ENCODE measurements around the gene GOLGA6L6. TPM values are rescaled to one million over a fixed set of nuclear protein-coding genes. Genes with fewer than 3 reads are reported as not detected.
"Not testable (repeated sequence)": the region's sequence is repeated elsewhere in the genome, so short reads cannot be mapped to it uniquely, and the experiment has no call there.

GOLGA6L6 gene
- total RNA-seq, 1 donor from 2014 or later = not detected

- H3K27me3 Mint-ChIP-seq (ENCODE audit: unreplicated experiment); DNase-seq (ENCODE audit: extremely low spot score, unreplicated experiment); H3K4me1 Mint-ChIP-seq (ENCODE audit: unreplicated experiment); H3K36me3 Mint-ChIP-seq (ENCODE audit: unreplicated experiment); H3K27ac Mint-ChIP-seq (ENCODE audit: unreplicated experiment); H3K9me3 Mint-ChIP-seq (ENCODE audit: unreplicated experiment); H3K4me3 Mint-ChIP-seq (ENCODE audit: unreplicated experiment): not testable (repeated sequence)
Observed at GRCh38 chr15:20501512-20502222, 39.9 kb downstream of the GOLGA6L6 start.

GRCh38 chr15:20497781-20498180 lies 43.8 kb downstream of the GOLGA6L6 start:
- H3K27ac Mint-ChIP-seq (ENCODE audit: unreplicated experiment); H3K36me3 Mint-ChIP-seq (ENCODE audit: unreplicated experiment); H3K9me3 Mint-ChIP-seq (ENCODE audit: unreplicated experiment); H3K27me3 Mint-ChIP-seq (ENCODE audit: unreplicated experiment); H3K4me3 Mint-ChIP-seq (ENCODE audit: unreplicated experiment); H3K4me1 Mint-ChIP-seq (ENCODE audit: unreplicated experiment): not testable (repeated sequence)
- DNase-seq (ENCODE audit: extremely low spot score, unreplicated experiment) = peak; percentile 46

GRCh38 chr15:20493035-20493434 lies 48.6 kb downstream of the GOLGA6L6 start:
- not testable (repeated sequence) for H3K9me3 Mint-ChIP-seq (ENCODE audit: unreplicated experiment); H3K27ac Mint-ChIP-seq (ENCODE audit: unreplicated experiment); H3K4me1 Mint-ChIP-seq (ENCODE audit: unreplicated experiment); H3K27me3 Mint-ChIP-seq (ENCODE audit: unreplicated experiment); H3K4me3 Mint-ChIP-seq (ENCODE audit: unreplicated experiment); DNase-seq (ENCODE audit: extremely low spot score, unreplicated experiment); H3K36me3 Mint-ChIP-seq (ENCODE audit: unreplicated experiment)

- H3K4me1 Mint-ChIP-seq (ENCODE audit: unreplicated experiment); H3K9me3 Mint-ChIP-seq (ENCODE audit: unreplicated experiment); H3K27me3 Mint-ChIP-seq (ENCODE audit: unreplicated experiment); H3K27ac Mint-ChIP-seq (ENCODE audit: unreplicated experiment); H3K4me3 Mint-ChIP-seq (ENCODE audit: unreplicated experiment); H3K36me3 Mint-ChIP-seq (ENCODE audit: unreplicated experiment): not testable (repeated sequence)
- DNase-seq (ENCODE audit: extremely low spot score, unreplicated experiment) = peak; percentile 71
Observed at GRCh38 chr15:20492598-20492997, 49.0 kb downstream of the GOLGA6L6 start.

GRCh38 chr15:20489320-20489719 lies 52.3 kb downstream of the GOLGA6L6 start:
- not testable (repeated sequence) for H3K4me3 Mint-ChIP-seq (ENCODE audit: unreplicated experiment); H3K27me3 Mint-ChIP-seq (ENCODE audit: unreplicated experiment); H3K4me1 Mint-ChIP-seq (ENCODE audit: unreplicated experiment); H3K9me3 Mint-ChIP-seq (ENCODE audit: unreplicated experiment); DNase-seq (ENCODE audit: extremely low spot score, unreplicated experiment); H3K36me3 Mint-ChIP-seq (ENCODE audit: unreplicated experiment); H3K27ac Mint-ChIP-seq (ENCODE audit: unreplicated experiment)
